ENCODE results near the gene LCMT1.
A peak's percentile ranks its signal among the peaks of the same experiment; 100 is the strongest.
"Not testable (repeated sequence)": the region's sequence is repeated elsewhere in the genome, so short reads cannot be mapped to it uniquely, and the experiment has no call there.

The LCMT1 gene

GRCh38 chr16:25141648-25142047 is 30.1 kb downstream of the LCMT1 start:
- no peak for DNase-seq (ENCODE audit: low read depth in 2 of 2)

GRCh38 chr16:25143928-25144327 is 32.4 kb downstream of the LCMT1 start:
- no peak for DNase-seq (ENCODE audit: low read depth in 2 of 2)

- no peak for DNase-seq (ENCODE audit: low read depth in 2 of 2)
Observed at GRCh38 chr16:25148568-25149215, 37.1 kb downstream of the LCMT1 start.

- DNase-seq (ENCODE audit: low read depth in 2 of 2) = no peak
Observed at GRCh38 chr16:25151996-25152395, 40.5 kb downstream of the LCMT1 start.

- DNase-seq (ENCODE audit: low read depth in 2 of 2) = peak in 1 of 2 donors; percentile 23
Observed at GRCh38 chr16:25155553-25156460, 44.3 kb downstream of the LCMT1 start.

GRCh38 chr16:25157271-25157875 is 45.8 kb downstream of the LCMT1 start:
- no peak for DNase-seq (ENCODE audit: low read depth in 2 of 2)

- no peak for DNase-seq (ENCODE audit: low read depth in 2 of 2)
Observed at GRCh38 chr16:25158401-25158800, 46.9 kb downstream of the LCMT1 start.

GRCh38 chr16:25161753-25162367 is 50.3 kb downstream of the LCMT1 start:
- DNase-seq (ENCODE audit: low read depth in 2 of 2) = no peak

- DNase-seq (ENCODE audit: low read depth in 2 of 2) = no peak
Observed at GRCh38 chr16:25163683-25164082, 52.1 kb downstream of the LCMT1 start.

GRCh38 chr16:25165284-25165683 is 53.7 kb downstream of the LCMT1 start:
- no peak for DNase-seq (ENCODE audit: low read depth in 2 of 2)

- not testable (repeated sequence) for DNase-seq (ENCODE audit: low read depth in 2 of 2)
Observed at GRCh38 chr16:25167920-25168319, 56.4 kb downstream of the LCMT1 start.

- DNase-seq (ENCODE audit: low read depth in 2 of 2) = no peak
Observed at GRCh38 chr16:25171390-25171789, 59.8 kb downstream of the LCMT1 start.

- DNase-seq (ENCODE audit: low read depth in 2 of 2) = no peak
Observed at GRCh38 chr16:25172831-25173230, 61.3 kb downstream of the LCMT1 start.

GRCh38 chr16:25174285-25174684 is 62.7 kb downstream of the LCMT1 start:
- no peak for DNase-seq (ENCODE audit: low read depth in 2 of 2)

- DNase-seq (ENCODE audit: low read depth in 2 of 2) = no peak
Observed at GRCh38 chr16:25176136-25176535, 64.6 kb downstream of the LCMT1 start.

GRCh38 chr16:25177512-25177830 is 65.9 kb downstream of the LCMT1 start:
- no peak for DNase-seq (ENCODE audit: low read depth in 2 of 2)

- DNase-seq (ENCODE audit: low read depth in 2 of 2) = no peak
Observed at GRCh38 chr16:25177831-25178688, 66.5 kb downstream of the LCMT1 start.

GRCh38 chr16:25181236-25181635 is 69.7 kb downstream of the LCMT1 start:
- DNase-seq (ENCODE audit: low read depth in 2 of 2) = not testable (repeated sequence)

GRCh38 chr16:25184771-25185170 is 73.2 kb downstream of the LCMT1 start:
- DNase-seq (ENCODE audit: low read depth in 2 of 2) = no peak

GRCh38 chr16:25187491-25187795 is 75.9 kb downstream of the LCMT1 start:
- DNase-seq (ENCODE audit: low read depth in 2 of 2) = no peak

- DNase-seq (ENCODE audit: low read depth in 2 of 2) = no peak
Observed at GRCh38 chr16:25189305-25189704, 77.8 kb downstream of the LCMT1 start.

GRCh38 chr16:25192096-25192495 is 80.6 kb downstream of the LCMT1 start:
- DNase-seq (ENCODE audit: low read depth in 2 of 2) = no peak

Measured in stimulated activated CD4-positive, alpha-beta T cell treated with anti-CD3 and anti-CD28 coated beads, Interleukin-4, amount 100 ng/mL, for 48 hours (primary cell).